ENCODE data around the gene NFE2. TPM values are rescaled to one million over a fixed set of nuclear protein-coding genes. Genes with fewer than 3 reads are reported as not detected.
"Not testable (repeated sequence)": the region's sequence is repeated elsewhere in the genome, so short reads cannot be mapped to it uniquely, and the experiment has no call there.

The NFE2 gene
- total and polyA plus RNA-seq, 2 donors (not counting 3 experiments of a cell fraction or from before 2014, with no cell fraction given): not detected

GRCh38 chr12:54285150-54286041 is 15.4 kb downstream of the NFE2 start:
- H3K79me2 ChIP-seq (ENCODE audit: control insufficient read depth, insufficient read depth, low read length): peaks cover 49% of the 10 kb centered on the region
- DNase-seq (ENCODE audit: low read depth, low spot score) (no peak), FAIRE-seq (no peak)
- H3K27me3 ChIP-seq (ENCODE audit: control insufficient read depth in 2 of 2, insufficient read depth in 2 of 2, low read length in 2 of 2): no peaks in the 10 kb centered on the region
- H3K9me3 ChIP-seq (replicated peaks; ENCODE audit: control insufficient read depth, insufficient read depth, low read length): no peaks in the 10 kb centered on the region
- ChIA-PET POLR2A (interaction anchor here (0.6 to 0.9 kb wide), 2 partner anchors 19 to 34 kb away, joined by 3 read pairs; no protein-coding TSS in a partner anchor), CTCF (interaction anchor here (0.7 to 3.8 kb wide), 8 partner anchors 11 to 95 kb away, joined by 3 to 20 read pairs (median 6); partner anchors contain the start of gene COPZ1)
- H3K36me3 ChIP-seq (ENCODE audit: control insufficient read depth in 2 of 2, extremely low read depth in 1 of 2, insufficient read depth in 2 of 2, low read length in 2 of 2): peaks cover 20 to 37% of the 10 kb centered on the region in 2 experiments
- TF ChIP-seq, protein P1, sequence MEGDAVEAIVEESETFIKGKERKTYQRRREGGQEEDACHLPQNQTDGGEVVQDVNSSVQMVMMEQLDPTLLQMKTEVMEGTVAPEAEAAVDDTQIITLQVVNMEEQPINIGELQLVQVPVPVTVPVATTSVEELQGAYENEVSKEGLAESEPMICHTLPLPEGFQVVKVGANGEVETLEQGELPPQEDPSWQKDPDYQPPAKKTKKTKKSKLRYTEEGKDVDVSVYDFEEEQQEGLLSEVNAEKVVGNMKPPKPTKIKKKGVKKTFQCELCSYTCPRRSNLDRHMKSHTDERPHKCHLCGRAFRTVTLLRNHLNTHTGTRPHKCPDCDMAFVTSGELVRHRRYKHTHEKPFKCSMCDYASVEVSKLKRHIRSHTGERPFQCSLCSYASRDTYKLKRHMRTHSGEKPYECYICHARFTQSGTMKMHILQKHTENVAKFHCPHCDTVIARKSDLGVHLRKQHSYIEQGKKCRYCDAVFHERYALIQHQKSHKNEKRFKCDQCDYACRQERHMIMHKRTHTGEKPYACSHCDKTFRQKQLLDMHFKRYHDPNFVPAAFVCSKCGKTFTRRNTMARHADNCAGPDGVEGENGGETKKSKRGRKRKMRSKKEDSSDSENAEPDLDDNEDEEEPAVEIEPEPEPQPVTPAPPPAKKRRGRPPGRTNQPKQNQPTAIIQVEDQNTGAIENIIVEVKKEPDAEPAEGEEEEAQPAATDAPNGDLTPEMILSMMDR (IDR thresholded peaks at IDR 0.05; ENCODE audit: extremely low read depth in 1 of 2, insufficient read depth in 1 of 2, low read depth in 1 of 2, low read length in 2 of 2): peak; percentile 3 to 11
- TF ChIP-seq GATA2 (IDR thresholded peaks at IDR 0.05; ENCODE audit: insufficient read depth, insufficient read length, low read depth, low read length) (no peak), FOS (IDR thresholded peaks at IDR 0.05; ENCODE audit: borderline replicate concordance, insufficient read depth, low read length) (no peak), POLR2AphosphoS5 (IDR thresholded peaks at IDR 0.05; ENCODE audit: insufficient read depth, low read depth, low read length) (no peak), POLR2A (IDR thresholded peaks at IDR 0.05; ENCODE audit: low read depth, low read length) (no peak)
- dilution Hi-C loops (cut with MboI; ENCODE audit: extremely low pct_ligation_motif_present, low sequenced_read_pairs) (no loop called here), intact Hi-C loops (cut with micrococcal nuclease) (no loop called here)
- BruUV-seq (replicated peaks): no TSS peak
- peaks cover 31% of the 10 kb centered on the region for H3K4me1 ChIP-seq (ENCODE audit: control insufficient read depth, extremely low read depth, insufficient read depth, low read length)
- H3K4me2 ChIP-seq (ENCODE audit: insufficient read depth, low read length): peak overlapping the region; percentile 55
- peak overlapping the region in 1 of 3 experiments; percentile 19 for H3K4me3 ChIP-seq (replicated peaks in 1 of 3; ENCODE audit: insufficient read depth in 1 of 3, low read depth in 1 of 3, low read length in 3 of 3)
- H2AFZ ChIP-seq (ENCODE audit: low read depth, low read length): no peak overlapping the region
- no peak overlapping the region for H3K27ac ChIP-seq (ENCODE audit: insufficient read depth, low read depth, low read length)
- no peak overlapping the region for H3K9ac ChIP-seq (replicated peaks; ENCODE audit: extremely low read depth, insufficient read depth, low read length)
- peaks cover 16% of the 10 kb centered on the region for H4K20me1 ChIP-seq (replicated peaks; ENCODE audit: control insufficient read depth, extremely low read depth, insufficient read depth, low read length)
- H3K9me1 ChIP-seq (replicated peaks; ENCODE audit: control insufficient read depth, extremely low read depth, insufficient read depth, low read length): no peaks in the 10 kb centered on the region

DNA sequence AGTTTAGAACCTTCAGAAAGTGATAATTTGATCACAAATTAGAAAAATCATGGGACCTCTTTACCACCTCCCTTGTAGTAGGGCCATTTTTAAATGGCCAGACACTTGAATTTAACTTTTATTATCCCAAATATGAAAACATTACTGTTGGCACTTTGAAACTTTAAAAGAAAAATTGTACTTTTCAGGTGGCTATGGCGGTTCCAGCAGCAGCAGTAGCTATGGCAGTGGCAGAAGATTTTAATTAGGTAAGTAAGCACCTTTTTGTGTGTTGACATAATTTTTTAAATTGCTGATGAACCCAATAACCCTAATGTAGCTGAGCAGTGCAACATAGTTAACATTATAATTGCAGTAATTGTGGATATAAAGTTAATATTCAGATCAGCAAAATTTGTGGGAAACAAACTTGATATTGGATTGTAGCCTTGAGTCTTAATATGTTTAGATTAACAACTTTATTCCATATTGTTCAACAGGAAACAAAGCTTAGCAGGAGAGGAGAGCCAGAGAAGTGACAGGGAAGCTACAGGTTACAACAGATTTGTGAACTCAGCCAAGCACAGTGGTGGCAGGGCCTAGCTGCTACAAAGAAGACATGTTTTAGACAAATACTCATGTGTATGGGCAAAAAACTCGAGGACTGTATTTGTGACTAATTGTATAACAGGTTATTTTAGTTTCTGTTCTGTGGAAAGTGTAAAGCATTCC is 16.6 kb downstream of the NFE2 start:
- peak overlapping the region; percentile 95 for H3K4me2 ChIP-seq (ENCODE audit: insufficient read depth, low read length)
- POLR2A ChIA-PET: interaction anchor here (0.9 to 1.9 kb wide), 3 partner anchors 8 to 33 kb away, joined by 3 to 4 read pairs (median 3); no protein-coding TSS in a partner anchor
- H3K36me3 ChIP-seq (ENCODE audit: control insufficient read depth in 2 of 2, extremely low read depth in 1 of 2, insufficient read depth in 2 of 2, low read length in 2 of 2): peaks cover 20 to 37% of the 10 kb centered on the region in 2 experiments
- peak overlapping the region; percentile 6 to 71 (median 10) for H3K4me3 ChIP-seq (replicated peaks in 1 of 3; ENCODE audit: insufficient read depth in 1 of 3, low read depth in 1 of 3, low read length in 3 of 3)
- peak overlapping the region; percentile 20 for H3K9ac ChIP-seq (replicated peaks; ENCODE audit: extremely low read depth, insufficient read depth, low read length)
- H3K9me1 ChIP-seq (replicated peaks; ENCODE audit: control insufficient read depth, extremely low read depth, insufficient read depth, low read length); H3K27me3 ChIP-seq (ENCODE audit: control insufficient read depth in 2 of 2, insufficient read depth in 2 of 2, low read length in 2 of 2); H3K9me3 ChIP-seq (replicated peaks; ENCODE audit: control insufficient read depth, insufficient read depth, low read length); H2AFZ ChIP-seq (ENCODE audit: low read depth, low read length); dilution Hi-C loops (cut with MboI; ENCODE audit: extremely low pct_ligation_motif_present, low sequenced_read_pairs); DNase-seq (ENCODE audit: low read depth, low spot score); H3K27ac ChIP-seq (ENCODE audit: insufficient read depth, low read depth, low read length); FAIRE-seq: not testable (repeated sequence)
- intact Hi-C loops (cut with micrococcal nuclease): loop anchor here (5.0 kb wide), 2 partner anchors 128 to 148 kb away; no protein-coding TSS in a partner anchor
- BruUV-seq (replicated peaks): TSS peak; percentile 1
- CTCF ChIA-PET: interaction anchor here (0.7 to 3.8 kb wide), 3 partner anchors 33 to 64 kb away, joined by 3 to 20 read pairs (median 17); partner anchors contain the start of gene COPZ1
- H3K79me2 ChIP-seq (ENCODE audit: control insufficient read depth, insufficient read depth, low read length): peaks cover 50% of the 10 kb centered on the region
- peaks cover 16% of the 10 kb centered on the region for H4K20me1 ChIP-seq (replicated peaks; ENCODE audit: control insufficient read depth, extremely low read depth, insufficient read depth, low read length)
- peaks cover 31% of the 10 kb centered on the region for H3K4me1 ChIP-seq (ENCODE audit: control insufficient read depth, extremely low read depth, insufficient read depth, low read length)
